IMR-90 (cell line): Measurements from ENCODE around the gene CMPK2. TPM values are rescaled to one million over a fixed set of nuclear protein-coding genes. Genes with fewer than 3 reads are reported as not detected.

Experiments
- ATAC-seq: fragments of 200-7000 bp; cut with Tn5 transposase; 2 replicates; pipeline ENCODE4 v1.9.1; 2020; ENCODE audit warnings: low read depth, mild to moderate bottlenecking, moderate library complexity
- BruUV-seq: library from RNA; stranded (reverse); fragments of 400-500 nt; replicated peaks from 2 replicates; lab custom pipeline; 2021; lab: Mats Ljungman, UMichigan
- CTCF ChIA-PET: fragments of 300-600 bp; formaldehyde crosslinking; extraction: SDS; loops from one replicate; lab custom pipeline; 2021; ENCODE audit warnings: antibody characterized with exemption; lab: Yijun Ruan, JAX
- POLR2A ChIA-PET: fragments of 300-600 bp; sonication (Branson Sonifier 250); formaldehyde crosslinking; loops from one replicate; lab custom pipeline; 2022; ENCODE audit warnings: antibody characterized with exemption; ENCODE audit not compliant: unreplicated experiment; lab: Charles Lee
- DNase-seq: peaks from one replicate; pipeline ENCODE4 v3.0.0; 2013
- H2AFZ ChIP-seq: replicated peaks from 2 replicates; pipeline ENCODE3; 2013; ENCODE audit warnings: low read length, mild to moderate bottlenecking; ENCODE audit not compliant: poor library complexity
- H2AK5ac ChIP-seq: 2 replicates; pipeline ENCODE4 v1.6.1; 2013; ENCODE audit warnings: low read depth, low read length, inconsistent platforms
- H2AK9ac ChIP-seq: replicated peaks from 2 replicates; pipeline ENCODE3; 2013; ENCODE audit warnings: mild to moderate bottlenecking, low read depth, low read length, moderate library complexity; ENCODE audit not compliant: poor library complexity
- H2BK120ac ChIP-seq: 2 replicates; pipeline ENCODE4 v1.6.1; 2013; ENCODE audit warnings: low read depth, low read length, inconsistent platforms
- H2BK15ac ChIP-seq: 3 replicates; pipeline ENCODE4 v1.6.1; 2013; ENCODE audit warnings: low read depth, low read length, inconsistent platforms
- H2BK20ac ChIP-seq: 2 replicates; pipeline ENCODE4 v1.6.1; 2013; ENCODE audit warnings: low read depth, mild to moderate bottlenecking, inconsistent platforms, low read length, moderate library complexity
- H2BK5ac ChIP-seq: 2 replicates; pipeline ENCODE4 v1.6.1; 2013; ENCODE audit warnings: mild to moderate bottlenecking, low read depth, low read length, inconsistent platforms; ENCODE audit not compliant: poor library complexity, severe bottlenecking
- H3K14ac ChIP-seq: replicated peaks from 2 replicates; pipeline ENCODE4 v1.6.1; 2013; ENCODE audit warnings: low read depth, low read length, inconsistent platforms
- H3K18ac ChIP-seq: 2 replicates; pipeline ENCODE4 v1.6.1; 2013; ENCODE audit warnings: low read depth, low read length, control low read depth
- H3K23ac ChIP-seq: 2 replicates; pipeline ENCODE4 v1.6.1; 2013; ENCODE audit warnings: low read depth, low read length, inconsistent platforms
- H3K27ac ChIP-seq: 2 replicates; pipeline ENCODE4 v1.5.1; 2013; ENCODE audit warnings: mild to moderate bottlenecking, control low read depth, low read length; ENCODE audit not compliant: insufficient read depth
- H3K27me3 ChIP-seq: 2 replicates; pipeline ENCODE4 v1.6.1; 2013; ENCODE audit warnings: low read length; ENCODE audit not compliant: control insufficient read depth, insufficient read depth
- H3K36me3 ChIP-seq: 2 replicates; pipeline ENCODE4 v1.6.1; 2013; ENCODE audit warnings: low read length, mixed read lengths; ENCODE audit not compliant: control insufficient read depth, insufficient read depth
- H3K4ac ChIP-seq: 2 replicates; pipeline ENCODE4 v1.6.1; 2013; ENCODE audit warnings: low read depth, low read length, inconsistent platforms
- H3K4me1 ChIP-seq: 2 replicates; pipeline ENCODE4 v1.6.1; 2013; ENCODE audit warnings: low read length, mixed read lengths; ENCODE audit not compliant: control insufficient read depth, insufficient read depth
- H3K4me2 ChIP-seq: 2 replicates; pipeline ENCODE4 v1.6.1; 2013; ENCODE audit warnings: low read depth, mild to moderate bottlenecking, control low read depth, low read length, moderate library complexity
- H3K4me3 ChIP-seq: 2 replicates; pipeline ENCODE4 v1.5.1; 2013; ENCODE audit warnings: low read depth, mild to moderate bottlenecking, control low read depth, low read length, moderate library complexity; ENCODE audit not compliant: insufficient read depth
- H3K56ac ChIP-seq: 2 replicates; pipeline ENCODE4 v1.6.1; 2013; ENCODE audit warnings: low read length, inconsistent platforms; ENCODE audit not compliant: insufficient read depth; ENCODE audit errors: extremely low read depth
- H3K79me1 ChIP-seq, 2 experiments: 2 replicates each; pipeline ENCODE4 v1.6.1; 2013; ENCODE audit warnings: low read length in 2 of 2, inconsistent platforms in 1 of 2, low read depth in 1 of 2
- H3K9ac ChIP-seq: 2 replicates; pipeline ENCODE4 v1.6.1; 2013; ENCODE audit warnings: low read depth, low read length, control low read depth
- H3K9me1 ChIP-seq: 2 replicates; pipeline ENCODE4 v1.6.1; 2013; ENCODE audit warnings: low read length, inconsistent platforms; ENCODE audit not compliant: insufficient read depth
- H3K9me3 ChIP-seq: 2 replicates; pipeline ENCODE4 v1.6.1; 2013; ENCODE audit warnings: low read length; ENCODE audit not compliant: control insufficient read depth, insufficient read depth
- H4K20me1 ChIP-seq: 2 replicates; pipeline ENCODE4 v1.6.1; 2013; ENCODE audit warnings: low read length, inconsistent platforms; ENCODE audit not compliant: insufficient read depth
- H4K5ac ChIP-seq: 2 replicates; pipeline ENCODE4 v1.6.1; 2013; ENCODE audit warnings: mild to moderate bottlenecking, low read depth, low read length, control low read depth
- H4K8ac ChIP-seq, 2 experiments: 2 replicates each; pipeline ENCODE4 v1.6.1; 2013; ENCODE audit warnings: low read depth in 2 of 2, low read length in 2 of 2, control low read depth in 1 of 2, inconsistent platforms in 1 of 2
- H4K91ac ChIP-seq: 2 replicates; pipeline ENCODE4 v1.6.1; 2013; ENCODE audit warnings: low read depth, low read length, inconsistent platforms; ENCODE audit not compliant: insufficient read depth
- NFE2L2 ChIP-seq: fragments of 150-350 bp; IDR thresholded peaks from 2 replicates; pipeline ENCODE4 v1.6.1; 2016; ENCODE audit warnings: low read depth, mild to moderate bottlenecking, low read length
- RAD21 ChIP-seq: IDR thresholded peaks from 2 replicates; pipeline ENCODE4 v1.6.1; 2012; ENCODE audit warnings: low read length, improper control_type of control experiment
- RFX5 ChIP-seq: IDR thresholded peaks from 2 replicates; pipeline ENCODE4 v1.8.0; 2012; ENCODE audit warnings: low read depth, mild to moderate bottlenecking, low read length, moderate library complexity
- WGBS, 2 experiments: methylation state at CpG; one replicate each; pipeline versions ENCODE4 v1.1.5 to v1.1.7; 2013; ENCODE audit warnings: missing lambda C conversion rate in 2 of 2; ENCODE audit not compliant: insufficient read length in 1 of 2; ENCODE audit errors: extremely low coverage in 2 of 2; 5-methylcytosine and 5-hydroxymethylcytosine counted together
- dilution Hi-C: fragments of 300-500 bp; cut with HindIII; formaldehyde crosslinking; loops from one replicate; pipeline ENCODE4 v1.14.3; 2018; ENCODE audit warnings: low sequenced_read_pairs; ENCODE audit not compliant: unreplicated experiment
- in situ Hi-C: fragments of 300-500 bp; cut with MboI; formaldehyde crosslinking; loops from 3 replicates; pipeline ENCODE4 v1.14.3; 2019; ENCODE audit warnings: low sequenced_read_pairs, inconsistent platforms, mixed read lengths
- intact Hi-C: fragments of 100-400 bp; cut with micrococcal nuclease; formaldehyde crosslinking; loops from 2 replicates; pipeline ENCODE4 v1.10.0; 2022
- polyA plus RNA-seq, 3 experiments: library from polyadenylated mRNA; depleted of rRNA; stranded (reverse); fragments of >200 nt; gene quantifications; 2 replicates each; pipeline ENCODE4 v1.2.3, GENCODE V29; 2012; ENCODE audit warnings: low replicate concordance in 1 of 3
- total RNA-seq: library from RNA; depleted of rRNA; stranded (reverse); fragments of >200 nt; gene quantifications from 2 replicates; pipeline ENCODE4 v1.2.3, GENCODE V29; 2012
- TF ChIP-seq, protein P1 (sequence below): conservative IDR thresholded peaks from 2 replicates; pipeline ENCODE4 v1.5.1; 2012; ENCODE audit warnings: mild to moderate bottlenecking, low read depth, low read length, improper control_type of control experiment
- TF ChIP-seq, protein P2 (sequence below): fragments of 150-350 bp; IDR thresholded peaks from 2 replicates; pipeline ENCODE4 v1.6.1; 2017; ENCODE audit warnings: mild to moderate bottlenecking, antibody characterized with exemption, low read length, low read depth

The CMPK2 gene
- total and polyA plus RNA-seq, 2 of the 4 experiments (the other 2 are of a cell fraction), result 0.03 to 0.18 TPM

DNA sequence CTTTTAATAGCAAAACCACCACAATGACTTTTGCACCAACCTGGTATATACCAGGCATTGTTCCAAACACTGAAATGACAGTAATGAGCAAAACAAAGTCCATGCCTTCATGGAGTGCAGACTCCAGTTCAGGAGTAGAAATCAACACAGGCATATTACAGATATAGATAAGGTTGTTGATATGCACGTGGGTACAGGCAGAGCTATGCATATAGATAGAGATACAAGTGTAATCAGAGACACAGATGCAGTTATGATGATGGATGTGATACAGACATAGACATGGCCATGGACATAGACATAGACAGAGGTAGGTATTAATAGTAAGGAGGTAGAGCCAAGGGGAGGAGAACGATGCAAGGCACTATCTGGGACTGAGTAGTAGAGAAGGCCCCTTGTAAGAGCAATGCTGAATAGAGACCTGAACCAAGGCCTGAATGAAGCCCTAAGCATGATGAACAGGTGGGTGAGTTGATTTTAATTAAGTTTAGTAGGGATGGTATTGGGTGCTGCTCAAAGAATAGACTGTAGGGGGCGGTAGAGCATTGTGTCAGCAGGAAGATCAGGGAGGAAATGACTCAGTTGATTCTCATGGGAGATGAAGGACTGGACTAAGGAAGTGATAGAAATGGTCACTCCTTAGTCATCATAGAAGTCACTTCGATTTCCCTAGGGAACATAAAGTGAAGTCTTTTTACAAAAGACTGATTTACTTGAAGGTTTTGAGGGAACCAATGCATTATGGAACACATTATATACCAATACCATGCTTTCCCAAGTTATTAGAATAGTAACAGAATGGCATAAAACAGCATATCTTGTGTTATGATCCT is 39.4 kb downstream of the CMPK2 start:
- peak; percentile 87 for DNase-seq

More for the DNA sequence above, 39.4 kb downstream of the CMPK2 start:
- no peak overlapping the region for H2BK20ac ChIP-seq
- no peaks in the 10 kb centered on the region for H3K9me1 ChIP-seq
- no peaks in the 10 kb centered on the region for H4K20me1 ChIP-seq
- H4K91ac ChIP-seq, result no peak overlapping the region
- no peaks in the 10 kb centered on the region for H3K27me3 ChIP-seq
- H2BK120ac ChIP-seq, result no peak overlapping the region
- H3K56ac ChIP-seq, result no peak overlapping the region
- no peak overlapping the region for H2AFZ ChIP-seq
- H2BK5ac ChIP-seq, result no peak overlapping the region
- dilution Hi-C loops (no loop called here), in situ Hi-C loops (no loop called here), intact Hi-C loops (loop anchor here (5.0 kb wide), 1 partner anchor 474 kb away; no protein-coding TSS in a partner anchor)
- no TSS peak for BruUV-seq
- no peak overlapping the region for H2BK15ac ChIP-seq
- H3K4me3 ChIP-seq, result no peak overlapping the region
- POLR2A ChIA-PET, result no interaction called here
- no peak overlapping the region for H2AK5ac ChIP-seq
- ATAC-seq, result no peak
- no peak overlapping the region for H3K23ac ChIP-seq
- no peak overlapping the region for H3K9ac ChIP-seq
- H3K4ac ChIP-seq, result no peak overlapping the region
- TF ChIP-seq, protein P1, sequence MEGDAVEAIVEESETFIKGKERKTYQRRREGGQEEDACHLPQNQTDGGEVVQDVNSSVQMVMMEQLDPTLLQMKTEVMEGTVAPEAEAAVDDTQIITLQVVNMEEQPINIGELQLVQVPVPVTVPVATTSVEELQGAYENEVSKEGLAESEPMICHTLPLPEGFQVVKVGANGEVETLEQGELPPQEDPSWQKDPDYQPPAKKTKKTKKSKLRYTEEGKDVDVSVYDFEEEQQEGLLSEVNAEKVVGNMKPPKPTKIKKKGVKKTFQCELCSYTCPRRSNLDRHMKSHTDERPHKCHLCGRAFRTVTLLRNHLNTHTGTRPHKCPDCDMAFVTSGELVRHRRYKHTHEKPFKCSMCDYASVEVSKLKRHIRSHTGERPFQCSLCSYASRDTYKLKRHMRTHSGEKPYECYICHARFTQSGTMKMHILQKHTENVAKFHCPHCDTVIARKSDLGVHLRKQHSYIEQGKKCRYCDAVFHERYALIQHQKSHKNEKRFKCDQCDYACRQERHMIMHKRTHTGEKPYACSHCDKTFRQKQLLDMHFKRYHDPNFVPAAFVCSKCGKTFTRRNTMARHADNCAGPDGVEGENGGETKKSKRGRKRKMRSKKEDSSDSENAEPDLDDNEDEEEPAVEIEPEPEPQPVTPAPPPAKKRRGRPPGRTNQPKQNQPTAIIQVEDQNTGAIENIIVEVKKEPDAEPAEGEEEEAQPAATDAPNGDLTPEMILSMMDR, result peak; percentile 36
- TF ChIP-seq NFE2L2 (no peak), RFX5 (no peak), RAD21 (peak; percentile 35; the same call in 1 of the 2 replicates)
- TF ChIP-seq, protein P2, sequence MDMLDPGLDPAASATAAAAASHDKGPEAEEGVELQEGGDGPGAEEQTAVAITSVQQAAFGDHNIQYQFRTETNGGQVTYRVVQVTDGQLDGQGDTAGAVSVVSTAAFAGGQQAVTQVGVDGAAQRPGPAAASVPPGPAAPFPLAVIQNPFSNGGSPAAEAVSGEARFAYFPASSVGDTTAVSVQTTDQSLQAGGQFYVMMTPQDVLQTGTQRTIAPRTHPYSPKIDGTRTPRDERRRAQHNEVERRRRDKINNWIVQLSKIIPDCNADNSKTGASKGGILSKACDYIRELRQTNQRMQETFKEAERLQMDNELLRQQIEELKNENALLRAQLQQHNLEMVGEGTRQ, result no peak
- CTCF ChIA-PET, result no interaction called here
- H3K4me1 ChIP-seq, result peaks cover 11% of the 10 kb centered on the region
- WGBS, 2 experiments, result 69% methylated on average over 2 of the region's 4 CpGs; no CpG with 5 or more reads in 1 of the 2 experiments
- no peak overlapping the region for H2AK9ac ChIP-seq
- H3K79me1 ChIP-seq, result no peaks in the 10 kb centered on the region
- H3K18ac ChIP-seq, result no peak overlapping the region; the same call in 1 of the 2 replicates
- H4K8ac ChIP-seq, result no peak overlapping the region
- no peak overlapping the region for H3K14ac ChIP-seq
- no peak overlapping the region for H3K27ac ChIP-seq
- H3K36me3 ChIP-seq, result no peaks in the 10 kb centered on the region
- no peak overlapping the region for H3K4me2 ChIP-seq
- H4K5ac ChIP-seq, result no peak overlapping the region
- H3K9me3 ChIP-seq, result no peaks in the 10 kb centered on the region
